Osteocyte (in vitro differentiated cells): ENCODE data around the gene SPATA6. TPM values are rescaled to one million over a fixed set of nuclear protein-coding genes. Genes with fewer than 3 reads are reported as not detected.

Experiments
- DNase-seq: peaks from one replicate; pipeline ENCODE4 v3.0.0; 2021; ENCODE audit warnings: mixed read lengths; ENCODE audit not compliant: unreplicated experiment; ENCODE audit errors: extremely low spot score
- H3K27ac Mint-ChIP-seq: one replicate; pipeline ENCODE4 v1.8.0; 2021; ENCODE audit warnings: mild to moderate bottlenecking, mixed read lengths; ENCODE audit not compliant: unreplicated experiment
- H3K27me3 Mint-ChIP-seq: one replicate; pipeline ENCODE4 v1.8.0; 2021; ENCODE audit warnings: mixed read lengths; ENCODE audit not compliant: unreplicated experiment
- H3K36me3 Mint-ChIP-seq: one replicate; pipeline ENCODE4 v1.8.0; 2021; ENCODE audit warnings: mixed read lengths; ENCODE audit not compliant: unreplicated experiment
- H3K4me1 Mint-ChIP-seq: one replicate; pipeline ENCODE4 v1.8.0; 2021; ENCODE audit warnings: mixed read lengths; ENCODE audit not compliant: unreplicated experiment
- H3K4me3 Mint-ChIP-seq: one replicate; pipeline ENCODE4 v1.8.0; 2021; ENCODE audit warnings: mild to moderate bottlenecking, moderate library complexity, mixed read lengths; ENCODE audit not compliant: unreplicated experiment
- H3K9me3 Mint-ChIP-seq: one replicate; pipeline ENCODE4 v1.8.0; 2021; ENCODE audit warnings: mixed read lengths; ENCODE audit not compliant: unreplicated experiment
- total RNA-seq: library from RNA; stranded (reverse); gene quantifications from 2 replicates; pipeline ENCODE4 v1.2.1, GENCODE V29; 2021
- TF ChIP-seq, protein P1 (sequence below): fragments of 200-600 bp; sonication (generic); IDR thresholded peaks from 2 replicates; pipeline ENCODE4 v1.5.0; 2021; ENCODE audit warnings: antibody characterized with exemption, mild to moderate bottlenecking, moderate library complexity

Gene SPATA6
- total RNA-seq, 1 donor from 2014 or later, result 9.9 TPM

DNA sequence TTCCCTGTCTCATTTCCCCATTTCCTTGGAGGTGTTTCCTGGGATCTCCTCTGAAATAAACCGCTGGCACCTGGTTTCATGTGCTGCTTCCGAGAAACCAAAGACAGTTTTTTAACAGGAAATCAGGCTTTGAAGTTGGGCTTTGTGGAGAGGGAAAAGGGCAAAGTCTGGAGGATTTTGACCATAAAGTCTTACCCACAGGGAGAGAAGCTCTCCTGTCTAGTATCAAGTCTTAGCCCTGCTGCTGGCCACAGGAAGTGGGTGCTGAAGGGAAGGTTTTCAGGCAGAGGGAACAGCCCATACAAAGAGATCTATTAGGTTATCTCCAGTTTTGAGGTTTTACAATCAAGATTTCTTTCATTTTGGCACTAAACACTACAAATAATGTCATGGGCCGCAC lies 220.2 kb downstream of the SPATA6 start:
- Mint-ChIP-seq H3K9me3 (no peaks in the 10 kb centered on the region), H3K4me1 (no peaks in the 10 kb centered on the region), H3K36me3 (no peaks in the 10 kb centered on the region), H3K4me3 (no peak overlapping the region), H3K27ac (no peak overlapping the region), H3K27me3 (no peaks in the 10 kb centered on the region)
- no peak for DNase-seq
- TF ChIP-seq, protein P1, sequence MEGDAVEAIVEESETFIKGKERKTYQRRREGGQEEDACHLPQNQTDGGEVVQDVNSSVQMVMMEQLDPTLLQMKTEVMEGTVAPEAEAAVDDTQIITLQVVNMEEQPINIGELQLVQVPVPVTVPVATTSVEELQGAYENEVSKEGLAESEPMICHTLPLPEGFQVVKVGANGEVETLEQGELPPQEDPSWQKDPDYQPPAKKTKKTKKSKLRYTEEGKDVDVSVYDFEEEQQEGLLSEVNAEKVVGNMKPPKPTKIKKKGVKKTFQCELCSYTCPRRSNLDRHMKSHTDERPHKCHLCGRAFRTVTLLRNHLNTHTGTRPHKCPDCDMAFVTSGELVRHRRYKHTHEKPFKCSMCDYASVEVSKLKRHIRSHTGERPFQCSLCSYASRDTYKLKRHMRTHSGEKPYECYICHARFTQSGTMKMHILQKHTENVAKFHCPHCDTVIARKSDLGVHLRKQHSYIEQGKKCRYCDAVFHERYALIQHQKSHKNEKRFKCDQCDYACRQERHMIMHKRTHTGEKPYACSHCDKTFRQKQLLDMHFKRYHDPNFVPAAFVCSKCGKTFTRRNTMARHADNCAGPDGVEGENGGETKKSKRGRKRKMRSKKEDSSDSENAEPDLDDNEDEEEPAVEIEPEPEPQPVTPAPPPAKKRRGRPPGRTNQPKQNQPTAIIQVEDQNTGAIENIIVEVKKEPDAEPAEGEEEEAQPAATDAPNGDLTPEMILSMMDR, result no peak

DNA sequence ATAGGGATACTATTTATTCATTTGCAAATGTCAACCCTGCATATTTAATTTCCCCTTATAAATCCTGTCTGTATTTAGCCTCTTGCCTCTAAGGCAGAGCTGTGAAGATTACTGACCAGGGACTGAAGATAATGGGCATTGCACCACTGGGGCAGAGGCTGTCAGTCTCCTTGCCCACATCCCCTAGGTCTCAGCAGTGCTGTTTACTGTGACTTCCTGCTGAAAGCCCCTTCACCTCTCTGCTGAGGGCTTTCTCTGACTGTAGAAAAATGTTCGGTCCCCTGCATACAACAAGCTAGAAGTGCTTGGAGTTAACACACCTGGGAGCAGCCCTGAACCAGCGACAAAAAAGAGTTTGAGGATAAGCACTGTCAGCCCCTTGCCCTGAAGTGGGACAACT lies 220.7 kb downstream of the SPATA6 start:
- no peaks in the 10 kb centered on the region for H3K9me3 Mint-ChIP-seq

GRCh38 chr1:48250572-48250971 lies 221.4 kb downstream of the SPATA6 start:
- Mint-ChIP-seq H3K36me3 (no peaks in the 10 kb centered on the region), H3K27ac (no peak overlapping the region), H3K27me3 (no peaks in the 10 kb centered on the region), H3K9me3 (no peaks in the 10 kb centered on the region), H3K4me1 (no peaks in the 10 kb centered on the region), H3K4me3 (no peak overlapping the region)
- DNase-seq, result no peak
- TF ChIP-seq, protein P1, result no peak

More for the DNA sequence above, 220.7 kb downstream of the SPATA6 start:
- H3K36me3 Mint-ChIP-seq, result no peaks in the 10 kb centered on the region
- TF ChIP-seq, protein P1, result no peak
- H3K27me3 Mint-ChIP-seq, result no peaks in the 10 kb centered on the region
- H3K27ac Mint-ChIP-seq, result no peak overlapping the region
- no peak overlapping the region for H3K4me3 Mint-ChIP-seq
- no peaks in the 10 kb centered on the region for H3K4me1 Mint-ChIP-seq
- DNase-seq, result no peak

DNA sequence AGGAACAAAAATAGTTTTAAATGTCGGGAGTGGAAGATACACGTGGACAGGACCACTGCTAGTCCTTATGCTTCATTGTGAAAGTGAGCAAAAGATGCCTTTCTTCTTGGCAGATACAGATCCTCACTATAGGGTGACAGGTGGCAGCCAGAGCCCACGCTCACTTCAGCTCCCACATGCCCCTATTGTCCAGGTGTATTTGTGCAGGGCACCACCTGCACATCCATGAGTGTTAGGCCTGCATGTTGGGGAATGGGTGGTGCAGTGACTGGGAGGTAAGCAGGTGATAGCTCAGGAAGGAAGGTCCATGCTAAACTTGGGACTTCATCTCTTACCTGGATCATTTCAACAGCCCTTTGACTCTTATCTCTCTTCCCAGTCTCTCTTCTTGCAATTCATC lies 222.1 kb downstream of the SPATA6 start:
- TF ChIP-seq, protein P1, result no peak

GRCh38 chr1:48248356-48248755 lies 223.6 kb downstream of the SPATA6 start:
- TF ChIP-seq, protein P1, result no peak
- no peaks in the 10 kb centered on the region for H3K36me3 Mint-ChIP-seq
- H3K27me3 Mint-ChIP-seq, result no peaks in the 10 kb centered on the region
- no peaks in the 10 kb centered on the region for H3K9me3 Mint-ChIP-seq
- H3K4me3 Mint-ChIP-seq, result no peak overlapping the region
- H3K27ac Mint-ChIP-seq, result no peak overlapping the region
- no peaks in the 10 kb centered on the region for H3K4me1 Mint-ChIP-seq
- DNase-seq, result no peak

More for the DNA sequence above, 222.1 kb downstream of the SPATA6 start:
- Mint-ChIP-seq H3K27me3 (no peaks in the 10 kb centered on the region), H3K9me3 (no peaks in the 10 kb centered on the region), H3K36me3 (no peaks in the 10 kb centered on the region), H3K27ac (no peak overlapping the region), H3K4me3 (no peak overlapping the region), H3K4me1 (no peaks in the 10 kb centered on the region)
- no peak for DNase-seq
